ENCODE data around the gene PKIB.

GRCh38 chr6:122663981-122664380 lies 53.8 kb downstream of the PKIB start:
- TF ChIP-seq, protein P1, sequence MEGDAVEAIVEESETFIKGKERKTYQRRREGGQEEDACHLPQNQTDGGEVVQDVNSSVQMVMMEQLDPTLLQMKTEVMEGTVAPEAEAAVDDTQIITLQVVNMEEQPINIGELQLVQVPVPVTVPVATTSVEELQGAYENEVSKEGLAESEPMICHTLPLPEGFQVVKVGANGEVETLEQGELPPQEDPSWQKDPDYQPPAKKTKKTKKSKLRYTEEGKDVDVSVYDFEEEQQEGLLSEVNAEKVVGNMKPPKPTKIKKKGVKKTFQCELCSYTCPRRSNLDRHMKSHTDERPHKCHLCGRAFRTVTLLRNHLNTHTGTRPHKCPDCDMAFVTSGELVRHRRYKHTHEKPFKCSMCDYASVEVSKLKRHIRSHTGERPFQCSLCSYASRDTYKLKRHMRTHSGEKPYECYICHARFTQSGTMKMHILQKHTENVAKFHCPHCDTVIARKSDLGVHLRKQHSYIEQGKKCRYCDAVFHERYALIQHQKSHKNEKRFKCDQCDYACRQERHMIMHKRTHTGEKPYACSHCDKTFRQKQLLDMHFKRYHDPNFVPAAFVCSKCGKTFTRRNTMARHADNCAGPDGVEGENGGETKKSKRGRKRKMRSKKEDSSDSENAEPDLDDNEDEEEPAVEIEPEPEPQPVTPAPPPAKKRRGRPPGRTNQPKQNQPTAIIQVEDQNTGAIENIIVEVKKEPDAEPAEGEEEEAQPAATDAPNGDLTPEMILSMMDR (IDR thresholded peaks at IDR 0.05; ENCODE audit: low read length) = no peak
- TF ChIP-seq EZH2 (optimal IDR thresholded peaks at IDR 0.05; ENCODE audit: low read depth, low read length) = no peak
- no peak for TF ChIP-seq EZH2phosphoT487 (IDR thresholded peaks at IDR 0.05; ENCODE audit: low read length)
